ENCODE data around the gene SWI5. TPM values are rescaled to one million over a fixed set of nuclear protein-coding genes. Genes with fewer than 3 reads are reported as not detected.
"Not testable (repeated sequence)": the region's sequence is repeated elsewhere in the genome, so short reads cannot be mapped to it uniquely, and the experiment has no call there.

The SWI5 gene
- total and polyA plus RNA-seq, 9 of the 15 experiments (the other 6 are each of a cell fraction or from before 2014, with no cell fraction given) = 62.8 to 133 (median 95.9) TPM

- TF ChIP-seq, protein P1, sequence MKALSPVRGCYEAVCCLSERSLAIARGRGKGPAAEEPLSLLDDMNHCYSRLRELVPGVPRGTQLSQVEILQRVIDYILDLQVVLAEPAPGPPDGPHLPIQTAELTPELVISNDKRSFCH (CRISPR knock-in tag; IDR thresholded peaks at IDR 0.05) = no peak
- TF ChIP-seq, protein P1 (tag; IDR thresholded peaks at IDR 0.05) = 0 out of 2 replicates have a peak, but pooled peaks have one; percentile 35
- peak in 1 of 2 experiments; percentile 35; a peak in 1 of 4 replicates for TF ChIP-seq HDAC1 (IDR thresholded peaks at IDR 0.05)
- no peak for TF ChIP-seq ZNF282 (CRISPR knock-in tag; IDR thresholded peaks at IDR 0.05)
- peak; percentile 98 for TF ChIP-seq BCOR (IDR thresholded peaks at IDR 0.05)
Observed at GRCh38 chr9:128226412-128226801, 49.7 kb upstream of the SWI5 start (continued).

DNA sequence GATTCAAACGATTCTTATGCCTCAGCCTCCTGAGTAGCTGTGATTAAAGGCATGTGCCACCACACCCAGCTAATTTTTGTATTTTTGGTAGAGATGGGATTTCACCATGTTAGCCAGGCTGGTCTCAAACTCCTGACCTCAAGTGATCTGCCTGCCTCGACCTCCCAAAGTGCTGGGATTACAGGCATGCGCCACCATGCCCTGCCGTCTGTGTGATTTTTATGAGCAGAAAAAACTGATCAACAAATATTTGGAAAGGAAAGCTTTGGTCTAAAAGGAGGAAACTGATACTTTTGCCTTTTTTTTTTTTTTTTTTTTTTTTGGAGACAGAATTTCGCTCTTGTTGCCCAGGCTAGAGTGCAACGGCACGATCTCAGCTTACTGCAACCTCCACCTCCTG, 45.2 kb upstream of the SWI5 start:
- CTCF ChIA-PET (ENCODE audit: low intra/inter-chr PET ratio); H3K79me2 ChIP-seq (ENCODE audit: control insufficient read depth, insufficient read depth, low read length); H3K4me3 ChIP-seq; ATAC-seq; intact Hi-C loops (cut with micrococcal nuclease); H3K36me3 ChIP-seq (ENCODE audit: control insufficient read depth, insufficient read depth, low read length); H4K20me1 ChIP-seq (replicated peaks; ENCODE audit: control insufficient read depth, insufficient read depth, low read length); H3K27ac ChIP-seq (ENCODE audit: extremely low read depth, low read depth, low read length); H3K9ac ChIP-seq (ENCODE audit: insufficient read depth in 1 of 2, low read depth in 2 of 2, low read length in 2 of 2); FAIRE-seq; H2AFZ ChIP-seq (ENCODE audit: low read depth, low read length); in situ Hi-C loops (cut with MboI); H3K4me2 ChIP-seq (ENCODE audit: insufficient read depth, low read length); H3K9me3 ChIP-seq (replicated peaks; ENCODE audit: control insufficient read depth, insufficient read depth, low read depth, low read length); DNase-seq (ENCODE audit: extremely low read depth in 1 of 4, low spot score in 3 of 4); H3K9me1 ChIP-seq (ENCODE audit: control insufficient read depth, insufficient read depth, low read length); BruUV-seq (replicated peaks); TF ChIP-seq CREB1 (IDR thresholded peaks at IDR 0.05): not testable (repeated sequence)
- H3K4me1 ChIP-seq (replicated peaks in 1 of 2; ENCODE audit: control insufficient read depth in 2 of 2, insufficient read depth in 2 of 2, low read length in 2 of 2) = peaks cover 0 to 21% of the 10 kb centered on the region in 2 experiments; a peak in 2 of 5 replicates
- POLR2A ChIA-PET = interaction anchor here (0.7 to 0.9 kb wide), 2 partner anchors 9 to 28 kb away, joined by 3 read pairs; no protein-coding TSS in a partner anchor
- peaks cover 26 to 41% of the 10 kb centered on the region in 2 experiments for H3K27me3 ChIP-seq (ENCODE audit: control insufficient read depth in 2 of 2, insufficient read depth in 2 of 2, low read length in 2 of 2)
- TF ChIP-seq FOXP1 (CRISPR knock-in tag; IDR thresholded peaks at IDR 0.05) (0 out of 2 replicates have a peak, but pooled peaks have one; percentile 51), CREB1 (CRISPR knock-in tag; IDR thresholded peaks at IDR 0.05) (0 out of 2 replicates have a peak, but pooled peaks have one; percentile 6), TGIF2 (CRISPR knock-in tag; IDR thresholded peaks at IDR 0.05) (0 out of 2 replicates have a peak, but pooled peaks have one; percentile 31), TFAP4 (CRISPR knock-in tag; IDR thresholded peaks at IDR 0.05; ENCODE audit: borderline replicate concordance) (0 out of 2 replicates have a peak, but pooled peaks have one; percentile 14), ARID4B (CRISPR knock-in tag; IDR thresholded peaks at IDR 0.05) (peak; percentile 55; the same call in 1 of the 2 replicates)
- TF ChIP-seq, protein P2, sequence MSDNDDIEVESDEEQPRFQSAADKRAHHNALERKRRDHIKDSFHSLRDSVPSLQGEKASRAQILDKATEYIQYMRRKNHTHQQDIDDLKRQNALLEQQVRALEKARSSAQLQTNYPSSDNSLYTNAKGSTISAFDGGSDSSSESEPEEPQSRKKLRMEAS (CRISPR knock-in tag; IDR thresholded peaks at IDR 0.05) = 0 out of 2 replicates have a peak, but pooled peaks have one; percentile 47
- WGBS (ENCODE audit: insufficient coverage, low coverage, missing lambda C conversion rate) = 32% methylated on average over 6 of the region's 7 CpGs
